Muscle layer of duodenum (tissue), 2 donors: ENCODE results near the gene POU2AF2.
A peak's percentile ranks its signal among the peaks of the same experiment; 100 is the strongest.
"Not testable (repeated sequence)": the region's sequence is repeated elsewhere in the genome, so short reads cannot be mapped to it uniquely, and the experiment has no call there.

Source experiments
- H3K27ac ChIP-seq: one replicate; pipeline ENCODE4 v1.7.0; 2013; ENCODE audit warnings: mild to moderate bottlenecking, low read length
- H3K27me3 ChIP-seq: one replicate; pipeline ENCODE4 v1.7.0; 2013; ENCODE audit warnings: low read depth, mild to moderate bottlenecking, control low read depth, low read length
- H3K36me3 ChIP-seq, 2 donors: one replicate each; pipeline ENCODE4 v1.7.0; 2013; ENCODE audit warnings: low read length in 2 of 2, control low read depth in 1 of 2, mild to moderate bottlenecking in 1 of 2; ENCODE audit not compliant: insufficient read depth in 2 of 2, control insufficient read depth in 1 of 2
- H3K4me1 ChIP-seq, 2 donors: one replicate each; pipeline ENCODE4 v1.7.0; 2013; ENCODE audit warnings: low read length in 2 of 2, mild to moderate bottlenecking in 2 of 2, control low read depth in 1 of 2, moderate library complexity in 1 of 2; ENCODE audit not compliant: insufficient read depth in 2 of 2, control insufficient read depth in 1 of 2
- H3K4me3 ChIP-seq, 2 donors: one replicate each; pipeline ENCODE4 v1.7.0; 2013; ENCODE audit warnings: low read length in 2 of 2, low read depth in 1 of 2, mild to moderate bottlenecking in 1 of 2
- H3K9me3 ChIP-seq, 2 donors: one replicate each; pipeline ENCODE4 v1.7.0; 2013; ENCODE audit warnings: low read length in 2 of 2, control low read depth in 1 of 2, mild to moderate bottlenecking in 1 of 2; ENCODE audit not compliant: control insufficient read depth in 1 of 2
- donor health status: healthy.

POU2AF2 gene

DNA sequence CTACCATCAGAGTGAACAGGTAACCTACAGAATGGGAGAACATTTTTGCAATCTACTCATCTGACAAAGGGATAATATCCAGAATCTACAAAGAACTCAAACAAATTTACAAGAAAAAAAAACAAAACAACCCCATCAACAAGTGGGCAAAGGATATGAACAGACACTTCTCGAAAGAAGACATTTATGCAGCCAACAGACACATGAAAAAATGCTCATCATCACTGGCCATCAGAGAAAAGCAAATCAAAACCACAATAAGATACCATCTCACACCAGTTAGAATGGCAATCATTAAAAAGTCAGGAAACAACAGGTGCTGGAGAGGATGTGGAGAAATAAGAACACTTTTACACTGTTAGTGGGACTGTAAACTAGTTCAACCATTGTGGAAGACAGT, 46.9 kb downstream of the POU2AF2 start:
- not testable (repeated sequence) for H3K36me3 ChIP-seq

DNA sequence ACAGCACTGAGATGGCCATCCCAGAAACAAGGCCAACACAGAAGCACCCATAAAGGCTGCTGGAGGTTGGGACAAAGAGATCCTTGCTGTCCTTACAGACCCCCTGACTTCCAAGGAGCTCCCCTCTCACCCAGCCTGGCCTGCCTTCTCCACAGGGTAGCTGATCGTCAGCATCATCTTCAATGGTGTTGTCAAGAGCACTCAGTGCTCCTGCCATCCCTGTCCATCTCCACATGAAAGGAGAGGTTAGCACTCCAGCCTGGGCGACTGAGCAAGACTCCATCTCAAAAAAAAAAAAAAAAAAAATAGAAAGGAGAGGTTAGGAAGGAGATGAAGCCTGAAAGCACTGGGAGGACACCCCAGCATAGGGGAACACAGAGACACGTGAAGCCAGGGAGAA, 50.7 kb downstream of the POU2AF2 start:
- H3K4me1 ChIP-seq, result peaks cover 0 to 16% of the 10 kb centered on the region in 2 donors
- no peak overlapping the region for H3K27ac ChIP-seq
- no peak overlapping the region for H3K4me3 ChIP-seq

More for the DNA sequence above, 46.9 kb downstream of the POU2AF2 start:
- not testable (repeated sequence) for H3K27me3 ChIP-seq, H3K27ac ChIP-seq, H3K4me1 ChIP-seq, H3K4me3 ChIP-seq, H3K9me3 ChIP-seq

DNA sequence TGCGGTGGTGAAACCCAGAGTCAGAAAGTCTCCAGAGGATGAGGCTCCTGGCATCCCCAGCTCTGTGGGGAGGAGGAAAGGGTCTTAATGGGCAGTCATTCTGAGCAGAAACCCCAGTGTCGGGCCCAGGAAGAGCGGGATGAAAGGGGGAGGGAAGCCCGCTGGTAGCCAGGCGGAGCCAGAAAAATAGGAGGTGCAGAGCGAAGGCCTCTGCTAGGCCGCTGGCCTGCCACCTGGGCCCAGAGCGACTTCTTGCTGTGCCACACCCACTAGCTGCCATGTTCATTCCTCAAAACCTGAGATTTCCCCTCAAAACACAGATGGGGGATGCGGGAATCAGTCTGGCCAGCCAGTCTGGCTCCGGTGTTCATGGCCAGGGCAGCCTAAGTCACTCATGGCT, 52.2 kb downstream of the POU2AF2 start:
- Histone ChIP-seq H3K9me3 (no peaks in the 10 kb centered on the region), H3K27me3 (no peaks in the 10 kb centered on the region), H3K4me3 (no peak overlapping the region), H3K27ac (no peak overlapping the region), H3K4me1 (peaks cover 6 to 16% of the 10 kb centered on the region in 2 donors), H3K36me3 (no peaks in the 10 kb centered on the region)

More for the DNA sequence above, 50.7 kb downstream of the POU2AF2 start:
- Histone ChIP-seq H3K9me3 (no peaks in the 10 kb centered on the region), H3K27me3 (no peaks in the 10 kb centered on the region), H3K36me3 (no peaks in the 10 kb centered on the region)

DNA sequence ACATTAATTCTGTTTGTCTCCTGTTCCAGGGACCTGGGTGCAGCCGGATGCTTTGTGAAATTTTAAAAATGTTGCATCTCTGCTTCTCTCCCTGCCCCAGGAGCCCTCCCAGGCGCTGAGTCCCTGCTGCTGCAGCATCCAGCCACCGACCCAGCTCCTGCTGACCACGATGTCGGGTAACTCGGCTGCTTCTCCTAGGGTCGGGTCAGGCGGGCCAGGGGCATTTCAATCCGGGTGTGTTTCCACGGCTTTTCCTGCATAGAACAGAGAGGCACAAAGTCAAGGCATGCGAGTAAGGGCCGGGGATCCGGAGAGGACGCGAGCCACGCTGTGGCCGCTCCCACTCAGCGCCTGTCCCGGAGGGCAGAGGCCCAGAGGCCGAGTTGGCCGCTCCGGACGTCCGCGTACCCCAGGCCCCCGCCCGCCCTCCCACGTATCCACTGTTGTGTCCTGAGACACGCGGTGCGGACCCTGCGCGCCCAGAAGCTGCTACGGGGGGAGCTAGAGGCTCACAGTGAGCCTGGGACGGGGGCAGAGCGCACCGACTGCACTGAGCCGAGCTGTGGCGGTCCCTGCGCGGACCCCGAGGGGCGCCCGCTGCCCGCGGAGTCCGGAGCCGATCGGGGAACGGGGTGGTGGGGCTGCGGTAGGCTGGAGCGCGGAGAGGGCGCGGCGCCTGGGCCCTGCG, 53.0 kb downstream of the POU2AF2 start, which contains the start of gene POU2AF3:
POU2AF3 (plus strand) TSS at position 134 of the 688 bp plus-strand sequence; CDS start at position 170, 36 bp downstream.
- Histone ChIP-seq H3K27me3 (no peaks in the 10 kb centered on the region), H3K27ac (peak within 1 kb of the TSS; percentile 39), H3K4me3 (peak within 1 kb of the TSS; percentile 52 to 81), H3K36me3 (no peaks in the 10 kb centered on the region), H3K4me1 (peaks cover 12 to 21% of the 10 kb centered on the region in 2 donors), H3K9me3 (no peaks in the 10 kb centered on the region)

DNA sequence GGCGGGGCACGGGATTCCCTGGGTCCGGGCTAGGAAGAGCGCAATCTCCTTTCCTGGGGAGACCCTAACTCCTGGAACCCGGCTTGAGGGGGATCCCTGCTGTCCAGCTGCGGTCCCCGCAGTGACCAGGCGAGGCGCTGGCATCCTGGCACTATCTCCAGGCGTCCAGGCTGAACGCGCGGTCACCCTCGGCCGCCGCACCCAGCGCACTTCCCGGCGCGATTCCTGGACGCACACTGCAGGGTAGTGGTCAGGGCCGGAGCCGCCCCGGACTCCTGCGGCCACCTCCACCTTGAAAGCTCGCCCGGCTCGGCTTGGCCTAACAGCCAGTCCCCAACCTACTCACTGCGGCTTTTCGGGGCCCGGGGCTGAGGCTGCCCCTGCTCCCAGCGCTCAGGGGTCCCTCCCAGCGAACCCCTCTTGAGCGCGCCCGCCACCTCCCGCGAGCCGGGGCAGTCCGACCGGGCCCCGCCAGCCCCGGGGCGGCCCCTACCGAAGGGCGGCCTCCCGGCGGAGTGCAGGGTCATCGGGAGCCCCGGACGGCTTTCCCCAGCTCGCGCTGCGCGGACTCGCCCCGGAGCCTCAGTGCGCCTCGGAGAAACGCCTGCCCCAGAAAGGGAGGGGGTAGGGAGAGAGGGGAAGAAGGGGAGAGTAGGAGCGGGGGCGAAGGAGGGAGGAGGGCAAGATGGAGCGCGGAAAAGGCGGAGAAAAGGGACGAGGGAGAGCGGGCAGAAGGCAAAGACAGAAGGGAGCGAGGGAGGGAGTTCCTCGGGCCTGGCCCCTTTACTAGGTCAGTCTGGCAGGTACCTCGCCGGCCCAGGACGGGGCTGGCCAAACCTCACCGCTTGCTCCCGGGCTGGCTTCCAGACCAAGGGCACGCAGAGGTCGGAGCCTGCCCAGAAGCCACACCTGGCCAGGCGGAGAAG, 53.8 kb downstream of the POU2AF2 start:
- Histone ChIP-seq H3K27ac (peak overlapping the region; percentile 39), H3K4me1 (peaks cover 12 to 25% of the 10 kb centered on the region in 2 donors), H3K27me3 (no peaks in the 10 kb centered on the region), H3K36me3 (no peaks in the 10 kb centered on the region), H3K9me3 (no peaks in the 10 kb centered on the region), H3K4me3 (peak overlapping the region; percentile 52 to 81)

DNA sequence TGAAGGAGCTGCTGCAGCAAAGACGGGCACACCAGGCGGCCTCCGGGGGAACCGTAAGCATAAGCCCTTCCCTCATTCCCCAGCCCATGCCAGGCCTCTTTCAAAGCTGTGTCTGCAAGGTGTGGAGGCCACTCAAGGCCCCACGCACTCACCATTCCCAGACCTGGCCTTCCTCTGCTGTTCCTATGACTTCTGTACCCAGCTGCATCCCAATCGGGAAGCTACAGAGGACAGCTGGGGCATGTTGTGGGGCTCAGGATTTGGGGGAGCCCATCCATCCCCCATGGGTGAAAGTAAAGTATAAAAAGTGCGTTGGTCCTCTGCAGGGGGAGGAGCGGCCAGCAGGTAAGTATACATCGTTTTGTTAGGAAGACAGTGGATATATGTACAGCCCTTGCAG, 55.0 kb downstream of the POU2AF2 start:
- Histone ChIP-seq H3K4me3 (no peak overlapping the region), H3K4me1 (peaks cover 12 to 25% of the 10 kb centered on the region in 2 donors), H3K36me3 (no peaks in the 10 kb centered on the region), H3K27ac (no peak overlapping the region), H3K27me3 (no peaks in the 10 kb centered on the region), H3K9me3 (no peaks in the 10 kb centered on the region)

DNA sequence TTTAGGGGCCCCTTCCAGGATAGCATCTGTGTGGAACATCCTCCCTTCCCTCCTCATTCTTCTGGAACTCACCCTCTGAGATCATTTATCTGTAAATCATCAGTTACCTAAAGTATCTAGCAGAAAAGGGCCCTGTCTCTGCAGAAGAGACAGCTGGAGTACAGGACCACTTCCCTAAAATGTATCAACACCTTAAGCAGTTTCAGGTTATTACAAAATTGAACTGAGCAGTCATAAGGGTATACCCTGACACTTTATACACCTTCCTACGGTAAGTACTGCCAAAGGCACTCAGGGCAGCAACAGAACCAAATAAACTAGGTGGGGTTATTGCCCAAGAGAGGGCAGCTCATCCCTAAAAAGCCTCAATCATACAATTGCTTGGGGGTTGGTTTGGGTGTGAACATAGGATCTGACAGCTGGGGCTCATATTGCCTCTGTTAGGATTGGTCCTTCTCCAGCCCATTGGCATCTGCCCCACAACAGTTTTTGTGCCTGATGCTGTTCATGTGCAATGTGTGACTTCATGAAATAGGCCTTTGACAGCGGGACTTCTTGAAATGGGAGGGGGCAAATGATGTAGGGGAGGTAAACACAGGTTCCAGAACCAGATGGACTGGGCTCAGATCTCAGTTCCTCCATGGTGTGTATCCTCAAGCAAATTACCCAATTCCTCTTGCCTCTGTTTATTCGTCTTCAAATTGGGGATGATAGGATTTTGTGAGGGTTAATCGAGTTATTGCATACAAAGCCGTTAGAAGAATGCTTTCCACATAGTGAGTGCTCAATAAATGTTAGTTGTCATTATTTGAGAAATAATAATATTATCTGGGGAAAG, 55.7 kb downstream of the POU2AF2 start:
- Histone ChIP-seq H3K27ac (no peak overlapping the region), H3K4me1 (peaks cover 12 to 25% of the 10 kb centered on the region in 2 donors), H3K27me3 (no peaks in the 10 kb centered on the region)

DNA sequence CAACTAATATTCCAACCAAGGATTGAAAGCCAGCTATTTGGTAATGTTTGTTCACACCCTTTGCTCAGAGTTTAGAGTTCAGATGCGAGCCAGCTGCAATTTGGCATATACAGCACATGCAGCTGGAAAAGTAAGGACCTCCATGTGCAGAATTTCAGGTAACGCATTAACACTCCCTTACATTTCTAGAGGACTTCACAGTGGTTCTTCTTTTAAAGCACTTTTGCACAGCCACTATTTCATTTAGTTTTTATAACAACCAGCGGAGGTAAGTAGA, 56.3 kb downstream of the POU2AF2 start:
- no peak overlapping the region for H3K27ac ChIP-seq
- H3K36me3 ChIP-seq, result no peaks in the 10 kb centered on the region
- peaks cover 12 to 25% of the 10 kb centered on the region in 2 donors for H3K4me1 ChIP-seq
- no peak overlapping the region for H3K4me3 ChIP-seq
- no peaks in the 10 kb centered on the region for H3K27me3 ChIP-seq
- no peaks in the 10 kb centered on the region for H3K9me3 ChIP-seq

More for the DNA sequence above, 55.7 kb downstream of the POU2AF2 start:
- Histone ChIP-seq H3K9me3 (no peaks in the 10 kb centered on the region), H3K4me3 (no peak overlapping the region), H3K36me3 (no peaks in the 10 kb centered on the region)

DNA sequence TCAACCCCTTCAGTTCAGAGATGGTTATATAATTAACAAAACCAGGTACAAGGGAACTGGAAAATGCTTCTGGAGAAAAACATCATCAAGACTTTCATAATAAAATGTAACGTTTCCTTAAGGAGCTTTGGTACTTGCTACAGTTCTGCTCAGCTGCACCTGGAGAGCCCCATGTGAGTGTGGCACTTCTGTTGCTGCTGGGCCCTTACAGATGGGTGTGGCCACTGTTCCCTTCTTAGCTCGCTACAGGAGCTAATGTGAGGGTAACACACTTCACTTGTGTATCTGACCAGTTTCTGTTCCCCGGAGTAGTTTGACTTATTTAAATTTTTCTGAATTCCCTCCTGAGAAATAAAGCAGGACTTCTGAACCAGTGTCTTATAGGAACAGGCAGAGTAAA, 56.8 kb downstream of the POU2AF2 start:
- Histone ChIP-seq H3K4me3 (no peak overlapping the region), H3K27ac (no peak overlapping the region), H3K27me3 (no peaks in the 10 kb centered on the region), H3K9me3 (no peaks in the 10 kb centered on the region), H3K4me1 (peaks cover 12 to 25% of the 10 kb centered on the region in 2 donors), H3K36me3 (no peaks in the 10 kb centered on the region)

DNA sequence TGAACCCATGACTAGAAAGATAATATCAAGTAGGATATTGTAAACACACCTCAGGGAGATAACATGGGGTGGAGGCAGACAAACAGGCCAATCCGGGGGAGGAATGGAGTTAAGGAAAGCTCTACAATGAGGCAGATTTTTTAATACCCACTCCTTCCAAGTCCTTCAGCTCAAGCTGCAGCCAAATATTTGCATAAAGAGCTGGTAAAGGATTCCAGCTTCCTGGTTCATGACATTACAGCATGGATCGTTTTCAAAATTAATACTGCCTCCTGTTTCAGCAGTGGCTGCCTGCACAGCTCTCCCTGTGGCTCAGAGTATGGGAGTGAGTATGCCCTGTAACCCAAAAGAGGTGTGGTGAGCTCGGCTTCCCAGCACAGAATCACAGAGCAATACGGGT, 57.9 kb downstream of the POU2AF2 start:
- Histone ChIP-seq H3K27me3 (no peaks in the 10 kb centered on the region), H3K9me3 (no peaks in the 10 kb centered on the region), H3K4me1 (peaks cover 12 to 19% of the 10 kb centered on the region in 2 donors), H3K36me3 (no peaks in the 10 kb centered on the region), H3K27ac (no peak overlapping the region), H3K4me3 (no peak overlapping the region)
